Natural killer cell treated with Interleukin-12 subunit alpha and Interleukin-12 subunit beta and Interleukin-15 and Interleukin-18, amount 100 ng/mL, for 72 hours (primary cell): ENCODE results near the gene CSF2. TPM values are rescaled to one million over a fixed set of nuclear protein-coding genes. Genes with fewer than 3 reads are reported as not detected.
A peak's percentile ranks its signal among the peaks of the same experiment; 100 is the strongest.
"Not testable (repeated sequence)": the region's sequence is repeated elsewhere in the genome, so short reads cannot be mapped to it uniquely, and the experiment has no call there.

Experiments used
- ATAC-seq, 2 donors: fragments of 150-1000 bp; cut with Tn5 transposase in 1 of 2; sonication (Bioruptor Pico), chemical (Tn5 transposase) in 1 of 2; 2 replicates each; pipeline ENCODE4 v1.10.0; 2021
- DNase-seq: peaks from one replicate; pipeline ENCODE4 v3.0.0; 2022; ENCODE audit warnings: low spot score
- H3K27ac Mint-ChIP-seq, 2 donors: 1 replicate in 1 of 2; 2 replicates in 1 of 2; pipeline ENCODE4 v1.8.0; 2022; ENCODE audit warnings: mixed read lengths in 2 of 2, mild to moderate bottlenecking in 1 of 2, moderate library complexity in 1 of 2
- H3K27me3 Mint-ChIP-seq, 2 donors: 1 replicate in 1 of 2; 2 replicates in 1 of 2; pipeline ENCODE4 v1.8.0; 2022; ENCODE audit warnings: mixed read lengths in 2 of 2
- H3K36me3 Mint-ChIP-seq: one replicate; pipeline ENCODE4 v1.8.0; 2022; ENCODE audit warnings: mixed read lengths
- H3K4me1 Mint-ChIP-seq, 2 donors: 1 replicate in 1 of 2; 2 replicates in 1 of 2; pipeline ENCODE4 v1.8.0; 2022; ENCODE audit warnings: low read depth in 2 of 2, mixed read lengths in 2 of 2, mild to moderate bottlenecking in 1 of 2
- H3K4me3 Mint-ChIP-seq: one replicate; pipeline ENCODE4 v1.8.0; 2022; ENCODE audit warnings: mixed read lengths
- H3K9me3 Mint-ChIP-seq: 2 replicates; pipeline ENCODE4 v1.8.0; 2022; ENCODE audit warnings: mixed read lengths
- total RNA-seq, 2 donors: library from RNA; stranded (reverse); gene quantifications; one replicate each; pipeline ENCODE4 v1.2.3, GENCODE V29; 2022

Gene CSF2
- total RNA-seq, 2 donors from 2014 or later = 41.4 to 125 TPM

DNA sequence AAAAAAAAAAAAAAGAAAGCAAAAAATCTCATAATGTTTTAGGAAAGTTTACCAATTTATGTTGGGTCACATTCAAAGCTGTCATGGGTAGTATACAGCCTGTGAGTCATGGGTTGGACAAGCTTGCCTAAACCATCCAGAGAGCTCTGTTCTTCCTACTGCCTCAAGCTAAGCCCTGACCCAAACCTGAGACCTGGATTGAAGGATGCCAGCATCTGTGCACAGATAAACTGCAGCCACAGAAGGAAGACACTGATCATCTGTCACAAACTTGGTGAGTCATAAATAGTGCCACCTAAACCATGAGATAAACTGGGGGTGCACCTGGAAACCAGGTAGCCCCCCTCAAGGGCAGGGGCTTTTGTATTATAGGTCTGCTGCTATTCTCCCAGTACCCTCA lies 31.0 kb downstream of the CSF2 start:
- peaks cover 60 to 63% of the 10 kb centered on the region in 2 donors for H3K4me1 Mint-ChIP-seq
- DNase-seq (no peak), ATAC-seq (no peak)
- H3K4me3 Mint-ChIP-seq = peak overlapping the region; percentile 73
- H3K36me3 Mint-ChIP-seq = no peaks in the 10 kb centered on the region
- no peaks in the 10 kb centered on the region for H3K27me3 Mint-ChIP-seq
- H3K9me3 Mint-ChIP-seq = no peaks in the 10 kb centered on the region
- H3K27ac Mint-ChIP-seq = peak overlapping the region; percentile 81 to 88

DNA sequence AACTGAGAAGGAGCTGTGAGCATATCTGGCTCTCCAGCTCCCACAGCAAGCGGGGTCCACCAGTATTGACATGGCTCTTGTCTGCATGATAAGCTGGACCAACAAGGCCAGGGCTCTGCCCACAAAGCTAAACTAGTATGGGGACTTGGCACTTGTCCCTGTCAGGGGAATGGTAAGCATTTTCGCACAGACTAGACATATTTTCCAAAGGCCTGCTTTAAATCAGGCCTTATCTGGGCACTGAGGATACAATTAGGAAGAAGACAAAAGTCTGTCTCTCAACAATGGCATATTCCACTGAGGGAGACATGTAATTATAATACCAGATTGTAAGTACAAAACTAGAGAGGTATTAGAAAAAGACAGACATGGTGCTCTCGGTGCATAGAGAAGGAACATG lies 32.1 kb downstream of the CSF2 start:
- Mint-ChIP-seq H3K4me3 (no peak overlapping the region), H3K4me1 (peaks cover 62 to 65% of the 10 kb centered on the region in 2 donors)

DNA sequence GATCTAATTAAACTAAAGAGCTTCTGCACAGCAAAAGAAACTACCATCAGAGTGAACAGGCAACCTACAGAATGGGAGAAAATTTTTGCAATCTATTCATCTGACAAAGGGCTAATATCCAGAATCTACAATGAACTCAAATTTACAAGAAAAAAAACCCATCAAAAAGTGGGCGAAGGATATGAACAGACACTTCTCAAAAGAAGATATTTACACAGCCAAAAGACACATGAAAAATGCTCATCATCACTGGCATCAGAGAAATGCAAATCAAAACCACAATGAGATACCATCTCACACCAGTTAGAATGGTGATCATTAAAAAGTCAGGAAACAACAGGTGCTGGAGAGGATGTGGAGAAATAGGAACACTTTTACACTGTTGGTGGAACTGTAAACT lies 34.9 kb downstream of the CSF2 start:
- H3K27ac Mint-ChIP-seq, H3K36me3 Mint-ChIP-seq, ATAC-seq, H3K4me3 Mint-ChIP-seq, H3K9me3 Mint-ChIP-seq, H3K27me3 Mint-ChIP-seq, DNase-seq: not testable (repeated sequence)
- peaks cover 64 to 71% of the 10 kb centered on the region in 2 donors for H3K4me1 Mint-ChIP-seq

More for the DNA sequence above, 32.1 kb downstream of the CSF2 start:
- no peak for DNase-seq
- Mint-ChIP-seq H3K9me3 (no peaks in the 10 kb centered on the region), H3K27me3 (no peaks in the 10 kb centered on the region), H3K27ac (peak overlapping the region; percentile 69 to 81), H3K36me3 (no peaks in the 10 kb centered on the region)
- ATAC-seq = no peak

DNA sequence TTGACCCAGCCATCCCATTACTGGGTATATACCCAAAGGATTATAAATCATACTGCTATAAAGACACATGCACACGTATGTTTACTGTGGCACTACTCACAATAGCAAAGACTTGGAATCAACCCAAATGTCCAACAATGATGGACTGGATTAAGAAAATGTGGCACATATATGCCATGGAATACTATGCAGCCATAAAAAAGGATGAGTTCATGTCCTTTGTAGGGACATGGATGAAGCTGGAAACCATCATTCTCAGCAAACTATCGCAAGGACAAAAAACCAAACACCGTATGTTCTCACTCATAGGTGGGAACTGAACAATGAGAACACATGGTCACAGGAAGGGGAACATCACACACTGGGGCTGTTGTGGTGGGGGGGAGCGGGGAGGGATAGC lies 35.4 kb downstream of the CSF2 start:
- H3K4me3 Mint-ChIP-seq, H3K9me3 Mint-ChIP-seq, ATAC-seq, DNase-seq, H3K27ac Mint-ChIP-seq, H3K27me3 Mint-ChIP-seq, H3K36me3 Mint-ChIP-seq: not testable (repeated sequence)
- peaks cover 64 to 71% of the 10 kb centered on the region in 2 donors for H3K4me1 Mint-ChIP-seq

DNA sequence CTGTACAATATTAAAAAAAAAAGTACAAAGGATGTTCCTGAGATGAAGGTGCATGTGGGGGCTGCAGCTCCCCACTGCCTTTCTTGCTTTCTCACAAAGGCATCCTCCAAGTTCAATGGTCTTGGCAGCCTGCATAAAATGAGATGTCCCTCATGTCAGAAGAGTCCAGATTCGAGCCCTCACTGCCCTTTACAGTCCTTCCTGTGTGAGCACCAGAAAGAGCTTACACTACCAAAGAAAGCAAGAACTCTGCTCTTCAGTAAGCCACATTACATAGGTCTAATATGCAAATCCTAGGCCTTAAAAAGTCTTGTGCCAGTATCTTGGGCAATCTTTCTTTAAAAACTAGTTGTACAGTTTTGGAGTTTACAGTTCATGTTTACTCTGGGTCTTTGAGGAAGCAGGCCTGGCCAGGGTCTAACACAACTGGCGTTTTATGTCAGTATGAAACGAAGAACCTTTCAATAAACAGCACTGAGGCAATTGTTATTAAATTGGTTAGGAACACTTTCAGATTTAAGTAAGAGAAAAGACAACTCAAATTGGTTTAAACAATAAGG lies 36.0 kb downstream of the CSF2 start:
- H3K4me1 Mint-ChIP-seq = peaks cover 64 to 70% of the 10 kb centered on the region in 2 donors
- no peak for DNase-seq
- ATAC-seq = peak; percentile 62 to 68
- peak overlapping the region; percentile 70 to 76 for H3K27ac Mint-ChIP-seq
- peak overlapping the region; percentile 51 for H3K4me3 Mint-ChIP-seq
- H3K9me3 Mint-ChIP-seq = no peaks in the 10 kb centered on the region
- H3K36me3 Mint-ChIP-seq = peaks cover 7% of the 10 kb centered on the region
- H3K27me3 Mint-ChIP-seq = no peaks in the 10 kb centered on the region

DNA sequence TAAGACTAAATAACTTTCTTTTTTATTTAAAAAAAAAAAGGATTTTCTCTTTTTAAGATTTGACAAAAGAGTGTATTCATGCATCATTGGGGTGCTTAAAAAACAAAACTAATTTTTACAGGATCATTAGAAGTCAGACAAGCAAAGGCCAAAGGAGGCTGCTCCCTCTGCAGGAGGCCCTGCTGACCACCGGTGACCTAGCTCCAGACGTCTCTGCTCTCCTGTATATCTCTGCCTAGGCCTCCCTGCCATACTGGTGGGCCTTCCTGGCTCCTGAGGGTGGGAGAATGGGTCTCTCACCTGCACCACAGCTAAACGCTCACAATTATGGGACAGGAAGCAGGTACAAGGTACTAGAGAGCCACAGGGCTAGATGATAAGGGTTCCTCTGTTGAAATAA lies 36.6 kb downstream of the CSF2 start:
- DNase-seq = no peak
- Mint-ChIP-seq H3K27me3 (no peaks in the 10 kb centered on the region), H3K4me1 (peaks cover 65 to 71% of the 10 kb centered on the region in 2 donors), H3K36me3 (peaks cover 7% of the 10 kb centered on the region), H3K9me3 (no peaks in the 10 kb centered on the region), H3K4me3 (peak overlapping the region; percentile 51), H3K27ac (peak overlapping the region; percentile 70 to 76)
- peak; percentile 25 to 27 for ATAC-seq

DNA sequence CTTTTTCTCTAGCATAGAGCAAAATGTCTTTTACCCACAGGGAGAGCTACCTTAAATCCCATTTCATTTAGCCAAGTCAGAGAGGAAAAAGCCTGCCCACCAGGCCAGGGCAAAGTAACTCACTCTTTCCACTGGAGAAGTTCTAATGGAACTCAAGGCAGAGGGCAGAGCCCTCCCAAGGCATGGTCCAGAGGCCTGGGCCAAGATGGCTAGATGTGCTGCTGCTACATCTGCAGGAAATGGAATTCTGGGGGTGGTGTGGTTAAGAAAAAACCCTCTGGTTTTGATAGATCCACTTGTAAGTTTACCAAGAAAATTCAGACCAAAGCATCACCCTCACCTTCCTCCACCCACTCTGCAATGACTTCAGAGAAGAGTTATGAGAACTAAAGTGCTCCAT lies 37.3 kb downstream of the CSF2 start:
- Mint-ChIP-seq H3K9me3 (no peaks in the 10 kb centered on the region), H3K4me1 (peaks cover 67 to 71% of the 10 kb centered on the region in 2 donors), H3K27ac (peak overlapping the region; percentile 70 to 76), H3K36me3 (peaks cover 7% of the 10 kb centered on the region), H3K27me3 (no peaks in the 10 kb centered on the region), H3K4me3 (peak overlapping the region; percentile 21)
- DNase-seq (no peak), ATAC-seq (peak; percentile 36 to 70)

DNA sequence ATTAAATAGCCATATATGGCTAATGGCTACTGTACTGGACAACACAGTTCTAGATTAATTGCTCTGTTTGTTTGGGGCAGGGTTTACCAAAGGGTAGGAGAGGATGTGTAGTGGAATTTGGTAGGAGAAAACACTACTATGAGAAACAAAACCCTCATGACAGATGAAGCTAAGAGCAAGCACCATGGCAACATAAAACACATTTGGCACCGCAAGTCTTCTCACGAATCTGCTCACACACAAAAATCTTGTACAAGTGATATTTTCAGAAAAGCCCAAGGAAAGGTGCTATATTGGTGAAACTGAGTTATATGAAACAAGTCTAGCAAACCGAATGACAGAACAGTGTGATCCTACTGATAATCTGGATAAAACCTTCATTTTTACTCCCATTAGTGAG lies 38.5 kb downstream of the CSF2 start:
- no peak for DNase-seq
- peaks cover 67 to 69% of the 10 kb centered on the region in 2 donors for H3K4me1 Mint-ChIP-seq
- ATAC-seq = no peak
- H3K4me3 Mint-ChIP-seq = peak overlapping the region; percentile 17
- no peaks in the 10 kb centered on the region for H3K27me3 Mint-ChIP-seq
- no peaks in the 10 kb centered on the region for H3K9me3 Mint-ChIP-seq
- peaks cover 7% of the 10 kb centered on the region for H3K36me3 Mint-ChIP-seq
- H3K27ac Mint-ChIP-seq = peak overlapping the region; percentile 65 to 73

DNA sequence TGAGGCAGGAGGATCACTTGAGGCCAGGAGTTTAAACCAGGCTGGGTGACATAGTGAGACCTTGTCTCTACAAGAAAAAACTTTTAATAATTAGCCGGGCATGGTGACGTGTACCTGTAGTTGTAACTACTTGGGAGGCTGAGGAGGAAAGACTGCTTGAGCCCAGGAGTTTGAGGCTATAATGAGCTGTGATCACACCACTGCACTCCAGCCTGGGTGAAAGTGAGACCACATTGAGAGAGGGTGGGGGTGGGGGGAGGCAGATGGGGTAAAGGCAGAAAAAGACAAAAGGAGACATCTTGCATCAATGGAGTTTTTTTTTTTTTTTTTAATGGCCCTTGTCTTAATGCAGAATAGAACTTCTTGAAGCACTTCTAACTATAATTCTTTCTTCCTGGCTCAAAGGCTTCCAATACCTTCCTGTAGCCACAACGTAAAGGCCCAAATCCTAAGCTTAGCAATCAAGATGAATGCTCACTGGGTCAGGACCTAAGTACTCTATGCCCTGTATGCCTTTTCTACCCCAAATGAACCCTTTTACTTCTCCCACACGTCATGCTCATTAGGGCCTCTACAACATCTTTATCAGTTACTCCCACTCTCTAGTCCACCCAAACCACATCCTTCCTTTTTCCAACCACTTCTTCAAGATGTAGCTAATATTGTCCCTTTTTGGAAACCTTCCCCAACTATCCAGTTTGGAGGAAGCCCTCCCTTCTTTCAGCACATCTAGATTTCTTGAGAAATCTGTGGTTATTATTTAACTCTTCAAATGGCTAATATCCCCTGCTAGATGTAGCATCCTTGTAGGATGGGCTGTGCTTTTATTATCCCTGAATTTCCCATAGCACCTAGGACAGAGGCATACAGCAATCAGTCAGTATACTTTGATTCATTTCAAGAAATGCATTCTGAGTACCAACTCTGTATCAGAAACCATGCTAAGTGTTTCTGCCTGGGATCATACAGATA lies 40.8 kb downstream of the CSF2 start:
- peaks cover 7% of the 10 kb centered on the region for H3K36me3 Mint-ChIP-seq
- ATAC-seq (peak; percentile 51 to 56), DNase-seq (no peak)
- peak overlapping the region; percentile 5 to 22 for H3K27ac Mint-ChIP-seq
- H3K27me3 Mint-ChIP-seq = no peaks in the 10 kb centered on the region
- peaks cover 58 to 62% of the 10 kb centered on the region in 2 donors for H3K4me1 Mint-ChIP-seq
- no peaks in the 10 kb centered on the region for H3K9me3 Mint-ChIP-seq
- peak overlapping the region; percentile 73 for H3K4me3 Mint-ChIP-seq

DNA sequence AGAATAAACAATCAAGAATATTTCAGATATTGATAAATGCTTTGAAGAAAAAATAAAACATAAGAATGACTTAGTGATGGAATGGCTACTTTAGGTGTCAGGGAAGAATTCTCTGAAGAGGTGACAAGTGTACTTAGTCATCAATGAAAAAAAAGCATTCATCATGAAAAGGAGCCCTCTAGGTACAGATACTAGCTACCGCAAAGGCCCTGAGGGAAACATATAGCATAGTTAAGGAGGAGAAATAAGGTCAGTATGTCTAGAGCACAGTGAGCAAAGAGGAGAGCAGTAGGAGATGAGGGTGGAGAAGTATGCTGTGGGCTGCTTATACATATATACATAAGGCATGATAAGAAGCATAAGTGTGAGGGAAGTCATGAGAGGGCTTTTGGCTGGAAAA lies 41.8 kb downstream of the CSF2 start:
- Mint-ChIP-seq H3K4me1 (peaks cover 49 to 53% of the 10 kb centered on the region in 2 donors), H3K4me3 (peak overlapping the region; percentile 73), H3K27ac (peak overlapping the region; percentile 5 to 22), H3K27me3 (no peaks in the 10 kb centered on the region), H3K36me3 (peaks cover 7% of the 10 kb centered on the region), H3K9me3 (no peaks in the 10 kb centered on the region)
- peak; percentile 28 to 58 for ATAC-seq
- DNase-seq = no peak

DNA sequence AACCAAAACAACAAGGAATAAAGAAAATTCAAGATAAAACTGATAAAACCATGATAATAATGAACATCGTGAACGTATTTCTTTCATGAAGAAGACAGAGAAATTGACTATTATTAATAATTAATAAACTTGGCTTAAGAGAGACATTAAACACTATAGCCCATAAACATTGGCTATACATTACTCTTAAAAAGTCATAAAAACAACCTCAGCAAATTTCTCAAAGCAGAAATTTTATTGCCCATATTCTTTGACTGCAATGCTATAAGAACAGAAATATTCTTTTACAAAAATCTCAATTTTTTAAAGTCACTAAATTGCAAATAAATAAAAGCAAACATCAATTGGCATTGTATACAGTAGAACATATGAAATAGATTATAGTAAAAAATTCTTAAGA lies 42.5 kb downstream of the CSF2 start:
- no peaks in the 10 kb centered on the region for H3K27me3 Mint-ChIP-seq
- no peak for ATAC-seq
- no peak overlapping the region for H3K4me3 Mint-ChIP-seq
- H3K27ac Mint-ChIP-seq = no peak overlapping the region
- peaks cover 7% of the 10 kb centered on the region for H3K36me3 Mint-ChIP-seq
- DNase-seq = no peak
- H3K4me1 Mint-ChIP-seq = peaks cover 43 to 46% of the 10 kb centered on the region in 2 donors
- no peaks in the 10 kb centered on the region for H3K9me3 Mint-ChIP-seq

DNA sequence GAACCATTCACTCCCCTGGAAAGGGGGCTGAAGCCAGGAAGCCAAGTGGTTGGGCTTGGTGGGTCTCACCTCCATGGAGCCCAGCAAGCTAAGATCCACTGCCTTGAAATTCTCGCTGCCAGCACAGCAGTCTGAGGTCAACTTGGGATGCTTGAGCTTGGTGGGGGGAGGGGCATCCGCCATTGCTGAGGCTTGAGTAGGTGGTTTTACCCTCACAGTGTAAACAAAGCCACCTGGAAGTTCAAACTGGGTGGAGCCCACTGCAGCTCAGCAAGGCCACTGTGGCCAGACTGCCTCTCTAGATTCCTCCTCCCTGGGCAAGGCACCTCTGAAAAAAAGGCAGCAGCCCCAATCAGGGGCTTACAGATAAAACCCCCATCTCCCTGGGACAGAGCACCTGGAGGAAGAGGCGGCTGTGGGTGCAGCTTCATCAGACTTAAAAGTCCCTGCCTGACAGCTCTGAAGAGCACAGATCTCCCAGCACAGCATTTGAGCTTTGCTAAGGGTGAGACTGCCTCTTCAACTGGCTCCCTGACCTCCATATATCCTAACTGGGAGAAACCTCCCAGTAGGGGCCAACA lies 43.4 kb downstream of the CSF2 start:
- DNase-seq, H3K4me3 Mint-ChIP-seq, H3K36me3 Mint-ChIP-seq, H3K9me3 Mint-ChIP-seq, H3K27ac Mint-ChIP-seq, H3K27me3 Mint-ChIP-seq, ATAC-seq: not testable (repeated sequence)
- peaks cover 34 to 37% of the 10 kb centered on the region in 2 donors for H3K4me1 Mint-ChIP-seq

DNA sequence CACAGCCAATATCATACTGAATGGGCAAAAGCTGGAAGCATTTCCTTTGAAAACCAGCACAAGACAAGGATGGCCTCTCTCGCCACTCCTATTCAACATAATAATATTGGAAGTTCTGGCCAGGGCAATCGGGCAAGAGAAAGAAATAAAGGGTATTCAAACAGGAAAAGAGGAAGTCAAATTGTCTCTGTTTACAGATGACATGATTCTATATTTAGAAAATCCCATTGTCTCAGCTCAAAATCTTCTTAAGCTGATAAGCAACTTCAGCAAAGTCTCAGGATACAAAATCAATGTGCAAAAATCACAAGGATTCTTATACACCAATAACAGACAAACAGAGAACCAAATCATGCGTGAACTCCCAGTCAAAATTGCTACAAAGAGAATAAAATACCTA lies 47.1 kb downstream of the CSF2 start:
- not testable (repeated sequence) for H3K36me3 Mint-ChIP-seq, DNase-seq, ATAC-seq, H3K4me1 Mint-ChIP-seq, H3K27me3 Mint-ChIP-seq, H3K4me3 Mint-ChIP-seq, H3K27ac Mint-ChIP-seq, H3K9me3 Mint-ChIP-seq

DNA sequence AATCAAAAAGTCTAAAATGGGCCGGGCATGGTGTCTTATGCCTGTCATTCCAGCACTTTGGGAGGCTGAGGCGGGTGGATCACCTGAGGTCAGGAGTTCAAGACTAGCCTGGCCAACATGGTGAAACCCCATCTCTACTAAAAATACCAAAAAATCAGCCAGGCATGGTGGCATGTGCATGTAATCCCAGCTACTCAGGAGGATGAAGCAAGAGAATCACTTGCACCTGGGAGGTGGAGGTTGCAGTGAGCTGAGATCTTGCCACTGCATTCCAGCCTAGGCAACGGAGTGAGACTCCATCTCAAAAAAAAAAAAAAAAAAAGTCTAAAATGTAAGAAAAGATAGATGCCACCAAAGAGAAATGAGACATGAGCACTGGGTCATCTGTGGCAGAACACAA lies 49.4 kb downstream of the CSF2 start:
- not testable (repeated sequence) for H3K27ac Mint-ChIP-seq, H3K4me3 Mint-ChIP-seq, DNase-seq, H3K27me3 Mint-ChIP-seq, H3K4me1 Mint-ChIP-seq, H3K9me3 Mint-ChIP-seq, ATAC-seq
- H3K36me3 Mint-ChIP-seq = peaks cover 12% of the 10 kb centered on the region
